GM21528 (cell line): Measurements from ENCODE around the gene CAVIN1.
A peak's percentile ranks its signal among the peaks of the same experiment; 100 is the strongest.
"Not testable (repeated sequence)": the region's sequence is repeated elsewhere in the genome, so short reads cannot be mapped to it uniquely, and the experiment has no call there.

Experiments
- ATAC-seq: cut with Tn5 transposase; IDR thresholded peaks from one replicate; pipeline ENCODE4 v1.9.1; 2021; ENCODE audit warnings: mild to moderate bottlenecking, moderate library complexity; ENCODE audit not compliant: unreplicated experiment, low FRiP score

Gene CAVIN1

GRCh38 chr17:42422958-42423712 is at the start of gene CAVIN1:
TSS of gene CAVIN1 (minus strand) at chr17:42423256. CDS start at chr17:42423097, 159 bp downstream.
- ATAC-seq: no peak

DNA sequence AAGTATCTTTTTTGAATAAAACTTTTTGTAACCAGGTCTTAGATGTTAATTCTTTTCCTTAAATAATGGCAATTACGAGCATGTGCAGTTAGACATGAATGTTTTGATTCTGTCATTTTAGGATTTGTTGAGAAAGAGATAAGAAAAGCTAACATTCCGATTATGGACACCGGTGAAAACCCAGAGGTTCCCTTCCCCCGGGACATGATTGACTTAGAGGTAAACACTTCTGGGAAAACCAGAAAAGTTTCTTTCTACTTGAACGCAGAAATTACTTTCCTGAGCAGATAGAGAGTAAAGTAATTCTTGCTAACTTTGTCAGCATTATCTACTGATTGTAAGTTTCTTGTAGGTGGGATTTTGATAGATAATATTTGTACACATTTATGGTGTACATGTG is 44.8 kb upstream of the CAVIN1 start:
- ATAC-seq: no peak

GRCh38 chr17:42463976-42464400 is 40.9 kb upstream of the CAVIN1 start:
- no peak for ATAC-seq

- ATAC-seq: no peak
Measured at GRCh38 chr17:42460371-42460770, 37.3 kb upstream of the CAVIN1 start.

GRCh38 chr17:42459801-42460281 is 36.8 kb upstream of the CAVIN1 start:
- ATAC-seq: no peak

DNA sequence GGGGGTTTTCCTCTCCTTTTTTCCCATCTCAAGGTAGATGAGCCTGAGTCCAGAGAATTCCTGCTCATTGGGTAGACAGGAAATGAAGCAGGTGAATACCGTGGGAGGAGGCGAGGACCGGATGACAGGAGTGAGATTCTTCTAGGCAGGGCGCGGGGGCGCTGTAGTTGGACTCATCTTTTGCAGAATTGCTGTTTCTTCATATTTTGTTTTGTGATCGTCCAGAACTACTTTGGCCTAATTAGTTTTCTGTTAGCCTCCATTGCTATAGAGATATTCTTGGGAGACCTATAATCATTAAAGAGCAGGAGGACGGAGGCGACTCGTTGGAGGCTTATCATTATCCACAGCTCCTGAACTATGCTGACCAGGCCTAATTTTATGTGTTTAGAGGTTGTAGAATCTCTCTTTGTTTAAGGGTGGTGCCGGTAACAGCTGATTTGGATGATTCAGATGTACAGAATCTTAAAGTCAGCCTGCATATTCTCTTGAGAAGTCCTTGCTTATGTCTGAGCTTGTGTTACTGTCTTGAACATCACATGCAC is 36.3 kb upstream of the CAVIN1 start:
- no peak for ATAC-seq

DNA sequence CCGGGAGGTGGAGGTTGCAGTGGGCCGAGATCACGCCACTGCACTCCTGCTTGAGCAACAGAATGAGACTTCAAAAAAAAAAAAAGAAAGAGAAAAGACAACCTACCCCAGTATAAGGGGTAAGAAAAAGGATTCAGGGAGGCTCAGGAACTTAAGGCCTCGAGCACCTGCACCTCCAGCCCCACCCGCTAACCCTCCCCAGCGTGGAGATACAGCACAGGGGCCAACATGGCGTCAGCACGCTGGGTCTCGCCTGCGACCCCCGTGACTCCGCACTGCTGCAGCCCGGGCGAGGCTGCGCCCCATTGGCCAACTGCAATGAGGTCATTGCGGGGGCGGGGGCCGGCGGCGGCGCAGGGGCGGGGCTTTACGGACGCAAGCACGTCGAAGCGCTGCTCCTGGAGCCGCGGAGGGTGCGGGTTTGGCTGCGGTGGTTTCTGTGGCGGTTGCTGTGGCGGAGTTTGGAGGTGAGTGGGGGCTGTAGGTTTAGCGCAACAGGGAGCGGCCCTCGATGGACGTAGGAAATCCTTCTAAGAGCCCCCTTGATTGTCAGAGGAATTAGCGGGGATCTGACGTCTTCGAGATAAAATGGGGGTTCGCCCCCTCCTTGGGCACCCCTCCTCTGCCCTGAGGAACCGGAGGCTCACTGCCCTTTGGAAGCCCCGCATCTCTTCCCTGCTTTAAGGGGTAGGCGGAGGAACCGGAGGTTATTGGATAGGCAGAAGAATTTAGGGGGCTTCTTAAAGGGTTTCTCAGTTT is 35.6 kb upstream of the CAVIN1 start, which contains the start of gene ATP6V0A1:
ATP6V0A1 (plus strand) TSS at position 382 of the 759 bp plus-strand sequence. CDS start 2,017 bp downstream, outside the sequence.
- ATAC-seq: peak; percentile 63

GRCh38 chr17:42457107-42457792 is 34.2 kb upstream of the CAVIN1 start:
- no peak for ATAC-seq

DNA sequence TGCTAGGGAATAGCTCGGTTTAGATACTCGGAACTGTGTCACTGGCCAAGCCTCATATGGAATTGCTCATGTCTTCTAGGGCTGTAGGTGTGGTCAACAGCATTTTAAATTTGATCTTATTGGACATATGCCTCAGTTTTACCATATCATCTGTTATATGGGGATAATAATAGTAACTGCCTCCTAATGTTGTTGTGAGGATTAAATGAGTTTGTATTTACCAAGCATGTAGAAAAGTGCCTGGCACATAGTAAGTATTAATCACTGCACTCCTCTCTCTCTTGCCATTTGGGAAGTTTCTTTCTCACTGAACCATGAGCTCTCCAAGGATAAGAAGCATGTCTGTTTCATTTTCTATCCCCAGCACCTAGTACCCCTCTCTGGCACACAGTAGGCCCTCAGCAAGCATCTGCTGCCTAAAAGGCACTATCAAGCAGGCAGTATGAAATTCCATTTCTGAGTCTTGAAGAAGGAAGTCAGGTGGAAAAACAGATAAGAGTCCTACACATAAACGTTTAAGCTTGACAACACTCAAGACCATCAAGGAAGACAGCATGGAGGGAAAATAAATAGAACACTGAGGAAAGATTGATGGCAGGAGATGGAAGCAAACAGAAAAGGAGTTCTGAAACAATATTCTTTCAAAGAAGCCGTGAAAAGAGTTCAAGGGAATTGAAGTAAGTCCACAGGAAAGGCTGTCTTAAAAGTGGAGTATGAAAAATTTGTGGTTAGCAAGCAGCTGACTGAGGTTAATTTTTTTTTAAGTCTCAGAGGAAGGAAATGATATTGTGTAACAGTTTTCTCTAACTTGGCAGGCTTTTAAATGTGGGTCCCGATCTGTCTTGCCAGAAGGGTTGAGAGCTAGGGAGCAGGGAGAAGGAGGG is 33.4 kb upstream of the CAVIN1 start:
- no peak for ATAC-seq

DNA sequence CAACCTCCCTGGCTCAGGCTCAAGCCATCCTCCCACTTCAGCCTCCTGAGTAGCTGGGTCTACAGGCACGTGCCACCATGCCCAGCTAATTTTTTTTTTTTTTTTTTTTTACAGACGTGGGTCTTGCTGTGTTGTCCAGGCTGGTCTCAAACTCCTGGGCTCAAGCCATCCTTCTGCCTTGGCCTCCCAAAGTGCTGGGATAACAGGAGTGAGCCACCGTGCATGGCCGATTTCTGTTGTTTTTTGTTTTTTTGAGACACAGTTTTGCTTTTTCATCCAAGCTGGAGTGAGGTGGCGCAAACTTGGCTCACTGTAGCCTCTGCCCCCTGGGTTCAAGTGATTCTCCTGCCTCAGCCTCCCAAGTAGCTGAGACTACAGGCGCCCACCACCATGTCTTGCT is 31.9 kb upstream of the CAVIN1 start:
- ATAC-seq: not testable (repeated sequence)

- no peak for ATAC-seq
Measured at GRCh38 chr17:42453439-42453838, 30.4 kb upstream of the CAVIN1 start.

DNA sequence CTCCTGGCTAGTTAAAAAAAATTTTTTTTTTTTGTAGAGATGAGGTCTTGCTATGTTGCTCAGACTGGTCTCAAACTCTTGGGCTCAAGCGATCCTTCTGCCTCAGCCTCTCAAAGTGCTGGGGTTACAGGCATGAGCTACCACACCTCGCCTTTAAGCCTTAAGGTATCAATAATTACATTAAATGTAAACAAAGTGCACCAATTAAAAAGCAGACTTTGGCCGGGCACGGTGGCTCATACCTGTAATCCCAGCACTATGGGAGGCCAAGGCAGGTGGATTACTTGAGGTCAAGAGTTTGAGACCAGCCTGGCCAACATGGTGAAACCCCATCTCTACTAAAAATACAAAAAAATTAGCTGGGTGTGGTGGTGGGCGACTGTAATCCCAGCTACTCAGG is 28.2 kb upstream of the CAVIN1 start:
- not testable (repeated sequence) for ATAC-seq

GRCh38 chr17:42449838-42450237 is 26.8 kb upstream of the CAVIN1 start:
- ATAC-seq: not testable (repeated sequence)

DNA sequence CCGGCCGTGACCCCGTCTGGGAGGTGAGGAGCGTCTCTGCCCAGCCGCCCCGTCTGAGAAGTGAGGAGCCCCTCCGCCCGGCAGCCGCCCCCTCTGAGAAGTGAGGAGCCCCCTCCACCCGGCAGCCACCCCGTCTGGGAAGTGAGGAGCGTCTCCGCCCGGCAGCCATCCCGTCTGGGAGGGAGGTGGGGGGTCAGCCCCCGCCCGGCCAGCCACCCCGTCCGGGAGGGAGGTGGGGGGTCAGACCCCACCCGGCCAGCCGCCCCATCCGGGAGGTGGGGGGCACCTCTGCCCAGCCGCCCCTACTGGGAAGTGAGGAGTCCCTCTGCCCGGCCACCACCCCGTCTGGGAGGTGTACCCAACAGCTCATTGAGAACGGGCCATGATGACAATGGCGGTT is 26.1 kb upstream of the CAVIN1 start:
- ATAC-seq: not testable (repeated sequence)

DNA sequence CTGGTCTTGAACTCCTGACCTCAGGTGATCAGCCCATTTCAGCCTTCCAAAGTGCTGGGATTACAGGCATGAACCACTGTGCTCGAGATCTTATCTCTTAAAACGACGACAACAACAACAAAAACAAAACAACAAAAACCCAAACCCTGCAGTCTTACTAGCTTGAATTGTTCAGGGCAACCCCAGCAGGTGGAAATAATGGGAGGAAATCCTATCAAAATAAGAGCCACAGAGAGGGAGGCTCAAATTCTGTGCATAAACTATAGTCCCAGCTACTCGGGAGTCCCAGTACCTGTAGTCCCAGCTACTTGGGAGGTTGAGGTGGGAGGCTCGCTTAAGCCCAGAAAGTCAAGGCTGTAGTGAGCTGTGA is 19.1 kb upstream of the CAVIN1 start:
- ATAC-seq: no peak

DNA sequence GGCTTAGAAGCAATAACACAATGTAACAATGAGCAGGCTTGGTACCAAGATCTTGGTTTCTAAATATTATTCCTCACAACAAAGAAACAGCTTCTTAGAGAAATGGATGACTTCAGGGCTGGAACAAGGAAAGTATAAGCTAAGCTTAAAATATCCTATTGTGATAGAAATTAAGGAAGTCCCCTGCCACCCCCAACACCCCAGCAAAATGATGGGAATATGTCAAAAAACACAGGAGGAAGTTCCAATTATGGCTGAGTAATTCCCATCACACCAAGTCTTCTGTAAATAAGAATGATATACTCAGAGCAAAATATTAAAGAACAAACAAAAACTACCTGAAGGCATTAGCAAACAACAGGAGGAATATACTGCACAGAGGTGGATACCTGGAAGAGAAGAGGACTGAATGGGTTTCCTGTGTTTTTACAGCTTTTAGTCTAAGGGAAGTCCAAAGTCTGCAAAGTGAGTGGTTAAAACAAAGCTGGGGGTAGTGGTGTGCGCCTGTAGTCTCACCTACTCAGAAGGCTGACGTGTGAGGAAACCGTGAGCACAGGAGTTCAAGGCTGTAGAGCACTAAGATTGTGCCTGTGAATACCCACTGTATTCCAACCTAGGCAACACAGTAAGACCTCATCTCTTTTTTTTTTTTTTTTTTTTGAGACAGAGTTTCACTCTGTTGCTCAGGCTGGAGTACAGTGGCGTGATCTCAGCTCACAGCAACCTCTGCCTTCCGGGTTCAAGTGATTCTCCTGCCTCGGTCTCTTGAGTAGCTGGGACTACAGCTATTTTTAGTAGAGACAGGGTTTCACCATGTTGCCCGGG is 18.5 kb upstream of the CAVIN1 start:
- ATAC-seq: no peak

DNA sequence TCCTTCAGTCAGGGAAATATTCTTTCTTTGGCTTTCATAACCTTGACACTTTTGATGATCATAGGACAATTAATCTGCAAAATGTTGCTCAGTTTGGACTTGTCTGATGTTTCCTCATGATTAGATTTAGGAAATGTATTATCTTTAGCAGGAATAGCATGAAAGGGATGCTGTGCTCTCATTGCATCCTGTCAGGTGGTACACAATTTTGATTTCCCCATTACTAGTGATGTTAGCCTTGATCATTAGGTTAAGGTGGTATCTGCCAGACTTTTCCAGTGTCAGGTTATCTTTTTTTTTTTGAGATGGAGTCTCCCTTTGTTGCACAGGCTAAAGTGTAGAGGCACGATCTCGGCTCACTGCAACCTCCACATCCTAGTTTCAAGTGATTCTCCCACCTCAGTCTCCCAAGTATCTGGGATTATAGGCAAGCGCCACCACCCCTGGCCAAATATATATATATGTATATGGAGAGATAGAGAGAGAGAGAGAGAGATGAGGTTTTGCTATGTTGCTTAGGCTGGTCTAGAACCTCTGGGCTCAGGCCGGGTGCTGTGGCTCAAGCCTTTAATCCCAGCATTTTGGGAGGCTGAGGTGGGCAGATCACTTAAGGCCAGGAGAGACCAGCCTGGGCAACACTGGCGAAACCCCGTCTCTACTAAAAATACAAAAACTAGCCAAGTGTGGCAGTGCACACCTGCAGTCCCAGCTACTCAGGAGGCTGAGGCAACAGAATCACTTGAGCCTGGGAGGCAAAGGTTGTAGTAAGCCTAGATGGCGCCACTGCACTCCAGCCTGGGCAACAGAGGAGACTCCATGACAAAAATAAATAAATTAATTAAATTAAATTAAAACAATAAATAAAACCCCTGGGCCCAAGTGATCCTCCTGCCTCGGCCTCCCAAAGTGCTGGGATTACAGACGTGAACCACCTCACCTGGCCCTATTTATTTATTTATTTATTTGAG is 15.8 kb upstream of the CAVIN1 start:
- ATAC-seq: no peak

DNA sequence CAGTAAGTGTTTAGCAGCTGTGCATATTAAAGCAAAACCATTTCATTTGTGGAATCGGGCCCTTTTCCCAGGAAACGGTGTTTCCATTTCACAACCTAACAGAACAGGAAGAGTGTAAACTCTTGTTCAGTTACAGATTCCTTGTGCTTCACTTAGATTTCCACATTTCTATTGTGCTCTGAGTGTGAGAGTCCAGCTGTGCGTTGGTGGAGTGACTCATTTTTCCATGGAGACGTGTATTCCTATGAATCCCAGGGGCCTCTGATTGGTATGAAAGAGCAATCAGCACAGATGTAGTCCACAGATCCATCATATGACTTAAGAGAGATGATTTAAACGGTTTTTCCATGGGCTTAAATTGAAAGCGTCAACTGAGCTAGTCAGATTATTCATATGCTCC is 13.3 kb upstream of the CAVIN1 start:
- ATAC-seq: no peak
